K562 (cell line): ENCODE results near the gene EPOP. TPM values are rescaled to one million over a fixed set of nuclear protein-coding genes. Genes with fewer than 3 reads are reported as not detected.

Experiments used
- CBX3 ChIP-seq, 2 experiments: IDR thresholded peaks; 1 replicate in 1 of 2; 2 replicates in 1 of 2; pipeline ENCODE4 v1.6.1; 2012; ENCODE audit warnings: inconsistent platforms in 2 of 2, low read length in 2 of 2, borderline replicate concordance in 1 of 2, control low read depth in 1 of 2
- CTCF ChIP-seq, 3 experiments: IDR thresholded peaks in 2 of 3; conservative IDR thresholded peaks in 1 of 3; 2 replicates each; pipeline ENCODE4 v1.5.1; 2011 to 2012; ENCODE audit warnings: low read length in 3 of 3, mild to moderate bottlenecking in 3 of 3, control low read depth in 2 of 3, improper control_type of control experiment in 1 of 3, inconsistent platforms in 1 of 3, low read depth in 1 of 3, mixed read lengths in 1 of 3, moderate library complexity in 1 of 3; ENCODE audit not compliant: insufficient read depth in 2 of 3
- HDAC3 ChIP-seq: fragments of 450-650 bp; IDR thresholded peaks from 2 replicates; pipeline ENCODE4 v1.6.1; 2018; ENCODE audit warnings: borderline replicate concordance, mild to moderate bottlenecking, moderate library complexity; ENCODE audit not compliant: partially characterized antibody
- KLF16 ChIP-seq: IDR thresholded peaks from 2 replicates; pipeline ENCODE4 v1.6.1; 2016; ENCODE audit warnings: antibody characterized with exemption
- MEIS2 ChIP-seq: fragments of 450-650 bp; IDR thresholded peaks from 2 replicates; pipeline ENCODE4 v1.6.1; 2014; ENCODE audit warnings: mild to moderate bottlenecking; ENCODE audit not compliant: partially characterized antibody
- PHF20 ChIP-seq: fragments of 450-650 bp; IDR thresholded peaks from 2 replicates; pipeline ENCODE4 v1.6.1; 2018; ENCODE audit not compliant: partially characterized antibody
- SMC3 ChIP-seq: conservative IDR thresholded peaks from 2 replicates; pipeline ENCODE4 v1.6.1; 2011; ENCODE audit warnings: low read depth, low read length, improper control_type of control experiment; ENCODE audit not compliant: insufficient read depth
- TAF1 ChIP-seq: IDR thresholded peaks from 2 replicates; pipeline ENCODE4 v1.6.1; 2011; ENCODE audit warnings: mild to moderate bottlenecking, low read length, moderate library complexity; ENCODE audit not compliant: insufficient read depth, control insufficient read depth, severe bottlenecking; ENCODE audit errors: extremely low read depth
- U2AF1 ChIP-seq: fragments of 200-400 bp; formaldehyde crosslinking; optimal IDR thresholded peaks from 2 replicates; pipeline ENCODE3; 2017; ENCODE audit warnings: mild to moderate bottlenecking, low read depth, low read length, moderate library complexity
- U2AF2 ChIP-seq: fragments of 200-400 bp; formaldehyde crosslinking; optimal IDR thresholded peaks from 2 replicates; pipeline ENCODE3; 2017; ENCODE audit warnings: low read depth, mild to moderate bottlenecking, low read length
- ZKSCAN1 ChIP-seq: fragments of 150-350 bp; IDR thresholded peaks from 2 replicates; pipeline ENCODE4 v1.6.1; 2016; ENCODE audit warnings: low read depth, low read length
- ZNF143 ChIP-seq: sonication (generic); formaldehyde crosslinking; IDR thresholded peaks from 2 replicates; pipeline ENCODE4 v1.9.0; 2022; ENCODE audit warnings: mild to moderate bottlenecking, missing genetic modification reagents
- ZNF212 ChIP-seq: fragments of 450-650 bp; formaldehyde crosslinking; IDR thresholded peaks from 2 replicates; pipeline ENCODE4 v1.4.0; 2020; ENCODE audit warnings: mild to moderate bottlenecking
- ZNF79 ChIP-seq: fragments of 250-450 bp; sonication (Bioruptor Pico); IDR thresholded peaks from 2 replicates; pipeline ENCODE4 v1.4.0; 2020; ENCODE audit warnings: low read depth, mild to moderate bottlenecking, moderate library complexity
- polyA plus RNA-seq, 8 experiments: library from polyadenylated mRNA; depleted of rRNA in 4 of 8; stranded (reverse) in 5 of 8; unstranded in 3 of 8; fragments of >200 nt; fragmentation: Nextera tagmentation in 2 of 8; fragmentation: Illumina TruSeq in 1 of 8; extraction: Ambion mirVana in 2 of 8; extraction: Trizol in 1 of 8; gene quantifications; 2 replicates each; pipeline versions ENCODE4 v1.2.1 to v1.2.3, GENCODE V29; 2011 to 2014; ENCODE audit warnings: inconsistent platforms in 1 of 8, missing spikeins in 1 of 8
- total RNA-seq, 7 experiments: library from RNA; depleted of rRNA in 6 of 7; stranded (reverse); fragments of >200 nt in 6 of 7; fragmentation: Illumina TruSeq in 2 of 7; extraction: Trizol in 2 of 7; gene quantifications; 2 replicates each; pipeline versions ENCODE4 v1.2.1 to v1.2.3, GENCODE V29; 2011 to 2021; ENCODE audit warnings: low replicate concordance in 1 of 7
- TF ChIP-seq, protein P1 (sequence below), 2 experiments: fragments of 450-650 bp; formaldehyde crosslinking in 1 of 2; IDR thresholded peaks; 2 replicates each; pipeline versions ENCODE4 v1.4.0 to v1.6.1; 2014 to 2020; ENCODE audit warnings: mild to moderate bottlenecking in 2 of 2, borderline replicate concordance in 1 of 2, low read depth in 1 of 2
- TF ChIP-seq, protein P2 (sequence below): sonication (generic); formaldehyde crosslinking; IDR thresholded peaks from 2 replicates; pipeline ENCODE4 v1.8.0; 2022; ENCODE audit warnings: mild to moderate bottlenecking, missing genetic modification reagents

Gene EPOP
- total and polyA plus RNA-seq, 9 of the 15 experiments (the other 6 are each of a cell fraction or from before 2014, with no cell fraction given) = 0.41 to 10.6 (median 4.6) TPM

GRCh38 chr17:38674014-38674748 is 576 bp downstream of the EPOP start (continued):
- TF ChIP-seq ZKSCAN1 (no peak), HDAC3 (no peak), U2AF1 (peak; percentile 23), ZNF212 (CRISPR knock-in tag) (no peak), CTCF (IDR thresholded peaks at IDR 0.05 in 2 of 3, conservative IDR thresholded peaks at IDR 0.05 in 1 of 3; ENCODE audit: insufficient read depth in 2 of 3, low read depth in 1 of 3, low read length in 3 of 3) (peak; percentile 22 to 56 (median 25); a peak in 5 of 6 replicates), MEIS2 (no peak), CBX3 (IDR thresholded peaks at IDR 0.05; ENCODE audit: borderline replicate concordance in 1 of 2, low read length in 2 of 2) (no peak), KLF16 (no peak), SMC3 (no peak), PHF20 (no peak), U2AF2 (no peak), TAF1 (no peak), ZNF79 (CRISPR knock-in tag) (no peak), ZNF143 (CRISPR knock-in tag) (no peak)
- TF ChIP-seq, protein P1, sequence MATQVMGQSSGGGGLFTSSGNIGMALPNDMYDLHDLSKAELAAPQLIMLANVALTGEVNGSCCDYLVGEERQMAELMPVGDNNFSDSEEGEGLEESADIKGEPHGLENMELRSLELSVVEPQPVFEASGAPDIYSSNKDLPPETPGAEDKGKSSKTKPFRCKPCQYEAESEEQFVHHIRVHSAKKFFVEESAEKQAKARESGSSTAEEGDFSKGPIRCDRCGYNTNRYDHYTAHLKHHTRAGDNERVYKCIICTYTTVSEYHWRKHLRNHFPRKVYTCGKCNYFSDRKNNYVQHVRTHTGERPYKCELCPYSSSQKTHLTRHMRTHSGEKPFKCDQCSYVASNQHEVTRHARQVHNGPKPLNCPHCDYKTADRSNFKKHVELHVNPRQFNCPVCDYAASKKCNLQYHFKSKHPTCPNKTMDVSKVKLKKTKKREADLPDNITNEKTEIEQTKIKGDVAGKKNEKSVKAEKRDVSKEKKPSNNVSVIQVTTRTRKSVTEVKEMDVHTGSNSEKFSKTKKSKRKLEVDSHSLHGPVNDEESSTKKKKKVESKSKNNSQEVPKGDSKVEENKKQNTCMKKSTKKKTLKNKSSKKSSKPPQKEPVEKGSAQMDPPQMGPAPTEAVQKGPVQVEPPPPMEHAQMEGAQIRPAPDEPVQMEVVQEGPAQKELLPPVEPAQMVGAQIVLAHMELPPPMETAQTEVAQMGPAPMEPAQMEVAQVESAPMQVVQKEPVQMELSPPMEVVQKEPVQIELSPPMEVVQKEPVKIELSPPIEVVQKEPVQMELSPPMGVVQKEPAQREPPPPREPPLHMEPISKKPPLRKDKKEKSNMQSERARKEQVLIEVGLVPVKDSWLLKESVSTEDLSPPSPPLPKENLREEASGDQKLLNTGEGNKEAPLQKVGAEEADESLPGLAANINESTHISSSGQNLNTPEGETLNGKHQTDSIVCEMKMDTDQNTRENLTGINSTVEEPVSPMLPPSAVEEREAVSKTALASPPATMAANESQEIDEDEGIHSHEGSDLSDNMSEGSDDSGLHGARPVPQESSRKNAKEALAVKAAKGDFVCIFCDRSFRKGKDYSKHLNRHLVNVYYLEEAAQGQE (IDR thresholded peaks at IDR 0.05; ENCODE audit: borderline replicate concordance) = no peak
- TF ChIP-seq, protein P1 (CRISPR knock-in tag; IDR thresholded peaks at IDR 0.05; ENCODE audit: low read depth) = 0 out of 2 replicates have a peak, but pooled peaks have one; percentile 7
- TF ChIP-seq, protein P2, sequence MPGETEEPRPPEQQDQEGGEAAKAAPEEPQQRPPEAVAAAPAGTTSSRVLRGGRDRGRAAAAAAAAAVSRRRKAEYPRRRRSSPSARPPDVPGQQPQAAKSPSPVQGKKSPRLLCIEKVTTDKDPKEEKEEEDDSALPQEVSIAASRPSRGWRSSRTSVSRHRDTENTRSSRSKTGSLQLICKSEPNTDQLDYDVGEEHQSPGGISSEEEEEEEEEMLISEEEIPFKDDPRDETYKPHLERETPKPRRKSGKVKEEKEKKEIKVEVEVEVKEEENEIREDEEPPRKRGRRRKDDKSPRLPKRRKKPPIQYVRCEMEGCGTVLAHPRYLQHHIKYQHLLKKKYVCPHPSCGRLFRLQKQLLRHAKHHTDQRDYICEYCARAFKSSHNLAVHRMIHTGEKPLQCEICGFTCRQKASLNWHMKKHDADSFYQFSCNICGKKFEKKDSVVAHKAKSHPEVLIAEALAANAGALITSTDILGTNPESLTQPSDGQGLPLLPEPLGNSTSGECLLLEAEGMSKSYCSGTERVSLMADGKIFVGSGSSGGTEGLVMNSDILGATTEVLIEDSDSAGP (CRISPR knock-in tag) = no peak
